OCI-LY7 (cell line): ENCODE data around the gene HACL1. TPM values are rescaled to one million over a fixed set of nuclear protein-coding genes. Genes with fewer than 3 reads are reported as not detected.

Experiments used
- BruUV-seq: library from RNA; stranded (reverse); fragments of 400-500 nt; replicated peaks from 2 replicates; lab custom pipeline; 2021; lab: Mats Ljungman, UMichigan
- CTCF ChIA-PET: fragments of 300-600 bp; sonication (Branson Sonifier 250); formaldehyde crosslinking; loops from one replicate; lab custom pipeline; 2022; ENCODE audit warnings: antibody characterized with exemption; ENCODE audit not compliant: unreplicated experiment; lab: Charles Lee
- POLR2A ChIA-PET: fragments of 300-600 bp; sonication (Branson Sonifier 250); formaldehyde crosslinking; loops from one replicate; lab custom pipeline; 2022; ENCODE audit warnings: antibody characterized with exemption; lab: Charles Lee
- DNase-seq: peaks from one replicate; pipeline ENCODE4 v3.0.0-alpha.2; 2015; ENCODE audit warnings: low spot score
- H2AFZ ChIP-seq: fragments of 200-600 bp; sonication (generic), shearing (Covaris generic); 2 replicates; pipeline ENCODE4 v1.6.1; 2014; ENCODE audit warnings: mild to moderate bottlenecking, antibody characterized with exemption, low read length, moderate library complexity
- H3K27ac ChIP-seq: fragments of 200-600 bp; sonication (generic); 2 replicates; pipeline ENCODE4 v1.5.1; 2014; ENCODE audit warnings: mixed run types, low read depth, mild to moderate bottlenecking, moderate library complexity, low read length, inconsistent platforms; ENCODE audit not compliant: poor library complexity, severe bottlenecking
- H3K36me3 ChIP-seq: fragments of 200-600 bp; sonication (generic); 2 replicates; pipeline ENCODE4 v1.6.1; 2014; ENCODE audit warnings: mild to moderate bottlenecking, antibody characterized with exemption, low read length, moderate library complexity, mixed read lengths; ENCODE audit not compliant: insufficient read depth
- H3K4me1 ChIP-seq: fragments of 200-600 bp; sonication (generic); 2 replicates; pipeline ENCODE4 v1.5.1; 2014; ENCODE audit warnings: mild to moderate bottlenecking, low read length; ENCODE audit not compliant: insufficient read depth, poor library complexity, severe bottlenecking
- H3K4me2 ChIP-seq: fragments of 200-600 bp; sonication (generic); 2 replicates; pipeline ENCODE4 v1.6.1; 2014; ENCODE audit warnings: mild to moderate bottlenecking, low read length
- H3K4me3 ChIP-seq: fragments of 200-600 bp; sonication (generic); 2 replicates; pipeline ENCODE4 v1.5.1; 2014; ENCODE audit warnings: mild to moderate bottlenecking, low read depth, low read length; ENCODE audit not compliant: poor library complexity, severe bottlenecking
- H3K79me2 ChIP-seq: fragments of 200-600 bp; sonication (generic); 2 replicates; pipeline ENCODE4 v1.6.1; 2016; ENCODE audit warnings: low read depth, mild to moderate bottlenecking, low read length, moderate library complexity, mixed read lengths; ENCODE audit not compliant: insufficient read depth
- H3K9me2 ChIP-seq: fragments of 200-600 bp; sonication (generic); 2 replicates; pipeline ENCODE4 v1.6.1; 2016; ENCODE audit warnings: mild to moderate bottlenecking, low read length, mixed read lengths; ENCODE audit not compliant: insufficient read depth
- H3K9me3 ChIP-seq: fragments of 200-600 bp; sonication (generic); 2 replicates; pipeline ENCODE4 v1.6.1; 2014; ENCODE audit warnings: mild to moderate bottlenecking, mixed run types, low read length, mixed read lengths
- H4K20me1 ChIP-seq: fragments of 200-600 bp; sonication (generic); 2 replicates; pipeline ENCODE4 v1.6.1; 2014; ENCODE audit warnings: mild to moderate bottlenecking, antibody characterized with exemption, low read length, moderate library complexity, mixed read lengths; ENCODE audit not compliant: insufficient read depth
- EZH2phosphoT487 ChIP-seq: fragments of 200-600 bp; sonication (generic); IDR thresholded peaks from 2 replicates; pipeline ENCODE4 v1.6.1; 2018; ENCODE audit warnings: low read depth, borderline replicate concordance, mild to moderate bottlenecking, mixed run types, antibody characterized with exemption, low read length, moderate library complexity, mixed read lengths
- intact Hi-C: fragments of 100-400 bp; cut with micrococcal nuclease; formaldehyde crosslinking; loops from one replicate; pipeline ENCODE4 v1.10.0; 2022; ENCODE audit not compliant: unreplicated experiment
- total RNA-seq, 2 experiments: library from RNA; depleted of rRNA in 1 of 2; stranded (reverse); fragments of >200 nt in 1 of 2; shearing (Covaris generic) in 1 of 2; gene quantifications; 2 replicates each; pipeline ENCODE4 v1.2.3, GENCODE V29; 2014 to 2022
- TF ChIP-seq, protein P1 (sequence below): fragments of 200-600 bp; sonication (generic); conservative IDR thresholded peaks from 2 replicates; pipeline ENCODE4 v1.5.1; 2014; ENCODE audit warnings: mild to moderate bottlenecking, antibody characterized with exemption, low read length, moderate library complexity, mixed read lengths

The HACL1 gene
- total RNA-seq, 2 experiments from 2014 or later = 22.0 to 25.5 TPM

DNA sequence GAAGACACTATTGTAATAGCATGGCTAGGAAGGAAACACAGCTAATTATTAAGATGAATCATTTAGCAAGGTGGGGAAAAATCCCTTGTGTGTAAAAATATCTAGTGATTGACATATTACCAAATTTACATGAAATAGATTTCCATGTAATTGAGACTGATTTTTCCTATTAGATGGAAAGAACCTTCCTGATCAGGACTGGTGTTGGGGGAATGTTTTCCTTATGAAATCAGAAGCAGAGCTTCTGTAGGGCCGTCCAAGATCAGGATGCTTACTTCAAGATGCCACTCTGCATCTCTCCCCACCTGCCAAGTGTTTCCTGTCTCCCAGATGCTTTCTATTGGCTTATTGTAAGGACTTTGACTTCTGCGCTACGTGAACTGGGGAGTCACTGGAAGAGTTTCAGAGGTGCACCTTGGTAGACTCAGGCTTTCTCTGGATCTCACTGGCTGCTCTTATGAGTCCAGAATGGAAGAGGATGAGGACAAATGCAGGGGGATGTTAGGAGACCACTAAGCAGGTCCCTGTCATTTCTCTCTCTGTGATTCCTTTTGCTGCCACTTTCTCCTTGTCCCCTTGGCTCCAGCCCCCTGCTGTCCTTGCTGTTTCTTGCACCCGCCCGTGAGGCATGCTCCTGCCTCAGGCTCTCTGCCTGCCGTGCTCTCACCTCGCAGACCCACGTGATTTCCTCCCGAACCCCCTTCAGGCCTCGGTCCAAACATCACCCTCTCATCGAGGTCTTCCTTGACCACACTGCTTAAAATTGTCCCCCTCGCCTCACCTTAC, 30.2 kb upstream of the HACL1 start:
- Histone ChIP-seq H2AFZ (no peak overlapping the region), H3K4me1 (peaks cover 10% of the 10 kb centered on the region), H3K36me3 (no peaks in the 10 kb centered on the region), H4K20me1 (no peaks in the 10 kb centered on the region), H3K79me2 (no peaks in the 10 kb centered on the region), H3K4me2 (no peak overlapping the region), H3K9me2 (no peaks in the 10 kb centered on the region), H3K4me3 (no peak overlapping the region), H3K9me3 (no peaks in the 10 kb centered on the region), H3K27ac (no peak overlapping the region)
- TF ChIP-seq EZH2phosphoT487 = no peak
- TF ChIP-seq, protein P1, sequence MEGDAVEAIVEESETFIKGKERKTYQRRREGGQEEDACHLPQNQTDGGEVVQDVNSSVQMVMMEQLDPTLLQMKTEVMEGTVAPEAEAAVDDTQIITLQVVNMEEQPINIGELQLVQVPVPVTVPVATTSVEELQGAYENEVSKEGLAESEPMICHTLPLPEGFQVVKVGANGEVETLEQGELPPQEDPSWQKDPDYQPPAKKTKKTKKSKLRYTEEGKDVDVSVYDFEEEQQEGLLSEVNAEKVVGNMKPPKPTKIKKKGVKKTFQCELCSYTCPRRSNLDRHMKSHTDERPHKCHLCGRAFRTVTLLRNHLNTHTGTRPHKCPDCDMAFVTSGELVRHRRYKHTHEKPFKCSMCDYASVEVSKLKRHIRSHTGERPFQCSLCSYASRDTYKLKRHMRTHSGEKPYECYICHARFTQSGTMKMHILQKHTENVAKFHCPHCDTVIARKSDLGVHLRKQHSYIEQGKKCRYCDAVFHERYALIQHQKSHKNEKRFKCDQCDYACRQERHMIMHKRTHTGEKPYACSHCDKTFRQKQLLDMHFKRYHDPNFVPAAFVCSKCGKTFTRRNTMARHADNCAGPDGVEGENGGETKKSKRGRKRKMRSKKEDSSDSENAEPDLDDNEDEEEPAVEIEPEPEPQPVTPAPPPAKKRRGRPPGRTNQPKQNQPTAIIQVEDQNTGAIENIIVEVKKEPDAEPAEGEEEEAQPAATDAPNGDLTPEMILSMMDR = no peak
- CTCF ChIA-PET = no interaction called here
- DNase-seq = no peak
- POLR2A ChIA-PET = interaction anchor here (0.6 kb wide), 1 partner anchor 454 kb away, joined by 3 read pairs; no protein-coding TSS in a partner anchor
- BruUV-seq = no TSS peak
- intact Hi-C loops = loop anchor here (2.0 to 10.0 kb wide), 4 partner anchors 323 to 616 kb away; no protein-coding TSS in a partner anchor

DNA sequence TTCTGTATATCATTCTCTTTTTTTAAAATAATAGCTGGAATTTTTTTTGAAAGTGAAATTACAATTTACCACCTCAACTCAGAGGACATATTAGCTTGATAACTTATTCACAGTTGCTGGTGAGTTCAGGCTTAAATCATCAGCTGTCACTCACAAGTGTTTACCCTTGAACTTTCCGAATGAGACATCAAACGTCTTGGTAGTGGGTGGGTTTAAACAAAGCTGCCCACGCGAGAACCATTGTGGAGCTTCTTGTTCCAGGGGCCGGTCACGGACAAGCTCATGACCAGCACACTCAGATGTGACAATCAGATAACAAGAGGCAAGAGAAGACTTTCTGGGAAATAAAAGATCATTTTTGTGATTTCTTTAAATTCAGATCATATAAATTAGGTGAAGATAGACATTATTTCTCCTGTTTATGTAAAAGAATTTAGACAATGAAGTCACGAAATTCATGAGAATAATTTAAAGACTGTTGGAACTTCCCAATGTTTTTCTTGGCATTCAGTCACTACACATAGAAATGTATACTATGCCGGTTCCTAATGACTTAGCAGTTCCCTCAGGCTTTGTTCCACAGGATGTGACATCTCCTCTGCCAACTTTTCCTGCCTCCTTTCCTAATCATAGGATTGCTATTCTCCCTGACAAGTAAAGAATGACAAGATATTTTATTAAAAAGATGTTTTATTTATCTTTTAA, 29.4 kb upstream of the HACL1 start:
- H3K36me3 ChIP-seq = no peaks in the 10 kb centered on the region
- no peak overlapping the region for H3K27ac ChIP-seq
- peak overlapping the region; percentile 35 for H3K4me3 ChIP-seq
- no peak for DNase-seq
- peak overlapping the region; percentile 64; the same call in 1 of the 2 replicates for H2AFZ ChIP-seq
- intact Hi-C loops = loop anchor here (1.0 to 10.0 kb wide), 5 partner anchors 182 to 617 kb away; no protein-coding TSS in a partner anchor
- no peaks in the 10 kb centered on the region for H3K79me2 ChIP-seq
- ChIA-PET CTCF (interaction anchor here (0.7 to 1.1 kb wide), 2 partner anchors 167 to 181 kb away, joined by 3 read pairs; partner anchors contain the start of gene ANKRD28), POLR2A (interaction anchor here (0.8 kb wide), 1 partner anchor 83 kb away, joined by 3 read pairs; no protein-coding TSS in a partner anchor)
- no TSS peak for BruUV-seq
- no peaks in the 10 kb centered on the region for H3K9me3 ChIP-seq
- TF ChIP-seq EZH2phosphoT487 = no peak
- TF ChIP-seq, protein P1 = no peak
- H3K9me2 ChIP-seq = no peaks in the 10 kb centered on the region
- H4K20me1 ChIP-seq = no peaks in the 10 kb centered on the region
- peaks cover 10% of the 10 kb centered on the region for H3K4me1 ChIP-seq
- peak overlapping the region; percentile 49 for H3K4me2 ChIP-seq
